Measurements from ENCODE around the gene GOLGA7B.

Gene GOLGA7B

DNA sequence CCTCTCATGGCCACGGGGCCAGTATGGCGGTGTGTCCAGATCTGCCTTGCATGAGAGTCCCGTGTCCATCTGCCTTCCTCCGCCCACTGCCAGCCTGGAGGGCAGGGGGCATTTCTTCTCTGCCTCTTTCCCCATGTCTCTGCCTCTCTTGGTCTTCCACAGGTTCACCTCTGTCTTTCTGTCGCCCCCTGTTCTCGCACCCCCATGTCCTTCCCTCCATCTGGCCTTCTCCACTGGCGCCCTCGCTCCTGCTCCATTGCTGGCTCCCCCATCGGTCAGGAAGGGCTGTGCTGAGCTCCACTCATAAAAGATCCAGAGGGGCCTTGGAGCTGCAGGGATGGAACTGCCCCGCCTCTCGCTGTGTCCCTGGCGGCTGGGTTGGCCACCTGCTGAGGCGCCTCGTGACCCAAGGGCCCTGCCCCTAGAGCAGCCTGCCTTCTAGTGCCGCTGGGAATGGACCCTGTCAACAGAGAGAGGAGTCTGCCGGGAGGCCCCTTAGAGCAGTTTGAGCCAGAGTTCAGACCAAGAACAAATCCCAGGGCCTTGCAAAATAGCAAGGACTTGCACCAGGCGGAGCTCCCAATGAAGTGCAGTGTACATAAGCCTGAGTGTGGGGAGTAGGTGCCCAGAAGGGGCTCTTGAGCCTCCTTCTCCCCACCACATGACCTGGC lies 42.0 kb downstream of the GOLGA7B start:
- H2AK5ac ChIP-seq (ENCODE audit: low read depth, low read length) = peak overlapping the region; percentile 18
- no peak overlapping the region for H3K27ac ChIP-seq (replicated peaks; ENCODE audit: low read length)
- no peak overlapping the region for H2BK12ac ChIP-seq (ENCODE audit: low read length)
- H3K4me2 ChIP-seq (ENCODE audit: insufficient read depth, low read length, poor library complexity, severe bottlenecking) = no peak overlapping the region
- H3K36me3 ChIP-seq (replicated peaks in 1 of 2; ENCODE audit: control insufficient read depth in 2 of 2, insufficient read depth in 2 of 2, low read length in 2 of 2) = no peaks in the 10 kb centered on the region
- H3K14ac ChIP-seq (ENCODE audit: low read length) = no peak overlapping the region
- no peak overlapping the region for H3K4ac ChIP-seq (ENCODE audit: low read length)
- no peak overlapping the region for H2AFZ ChIP-seq (ENCODE audit: low read length)
- peak overlapping the region; percentile 31 for H3K18ac ChIP-seq (ENCODE audit: low read length)
- H3K4me3 ChIP-seq (ENCODE audit: low read length in 2 of 2) = no peak overlapping the region
- no peak overlapping the region for H4K91ac ChIP-seq (ENCODE audit: low read depth, low read length, poor library complexity)
- H2BK120ac ChIP-seq (ENCODE audit: low read depth, low read length) = no peak overlapping the region
- no CpG with 5 or more reads among the region's 17 CpGs for WGBS, 2 donors (ENCODE audit: extremely low coverage in 2 of 2, insufficient read length in 2 of 2, insufficient replicate concordance in 1 of 2)
- peaks cover 5 to 22% of the 10 kb centered on the region in 2 donors for H3K4me1 ChIP-seq (ENCODE audit: control insufficient read depth in 2 of 2, insufficient read depth in 1 of 2, low read depth in 1 of 2, low read length in 2 of 2)
- H2BK5ac ChIP-seq (ENCODE audit: low read length) = no peak overlapping the region
- H3K27me3 ChIP-seq (ENCODE audit: control insufficient read depth in 3 of 3, insufficient read depth in 3 of 3, low read depth in 1 of 3, low read length in 3 of 3) = peaks cover 0 to 18% (median 3%) of the 10 kb centered on the region in 3 experiments
- H4K8ac ChIP-seq (ENCODE audit: low read depth, low read length) = no peak overlapping the region
- peaks cover 0 to 3% of the 10 kb centered on the region in 2 donors for H3K9me3 ChIP-seq (replicated peaks in 1 of 2; ENCODE audit: control insufficient read depth in 2 of 2, insufficient read depth in 1 of 2, low read depth in 1 of 2, low read length in 2 of 2)
- no peak overlapping the region for H2BK15ac ChIP-seq (ENCODE audit: low read length)
- no peaks in the 10 kb centered on the region for H3K79me1 ChIP-seq (ENCODE audit: low read depth, low read length)
- no peak for DNase-seq (ENCODE audit: low spot score)
- H3K23ac ChIP-seq (ENCODE audit: low read depth, low read length, poor library complexity) = no peak overlapping the region
- H3K9ac ChIP-seq (ENCODE audit: low read depth, low read length, poor library complexity) = no peak overlapping the region

DNA sequence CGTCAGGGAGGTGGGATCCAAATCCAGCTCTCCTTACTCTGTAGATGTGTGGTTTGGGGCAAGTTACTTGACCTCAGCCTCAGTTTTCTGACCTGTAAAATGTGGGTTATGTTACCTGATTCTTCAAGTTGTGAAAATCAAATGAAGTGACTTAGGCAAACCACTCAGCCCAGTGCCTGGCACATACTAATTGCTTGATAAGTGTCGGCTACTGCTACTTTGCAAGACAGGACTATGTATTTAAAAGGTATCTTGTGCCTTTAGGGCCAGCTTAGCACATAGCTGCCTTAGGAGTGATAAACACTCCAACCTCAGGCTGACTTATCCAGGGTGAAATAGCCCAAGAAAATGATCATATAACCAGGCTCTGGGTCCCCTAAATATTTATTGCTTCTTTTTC lies 42.9 kb downstream of the GOLGA7B start:
- H2BK12ac ChIP-seq (ENCODE audit: low read length) = peak overlapping the region; percentile 47
- no peak overlapping the region for H3K27ac ChIP-seq (replicated peaks; ENCODE audit: low read length)
- no peak overlapping the region for H4K8ac ChIP-seq (ENCODE audit: low read depth, low read length)
- peak overlapping the region; percentile 18 for H2AK5ac ChIP-seq (ENCODE audit: low read depth, low read length)
- no peak overlapping the region for H2BK5ac ChIP-seq (ENCODE audit: low read length)
- H3K4me1 ChIP-seq (ENCODE audit: control insufficient read depth in 2 of 2, insufficient read depth in 1 of 2, low read depth in 1 of 2, low read length in 2 of 2) = peaks cover 5 to 22% of the 10 kb centered on the region in 2 donors
- H3K4me3 ChIP-seq (ENCODE audit: low read length in 2 of 2) = no peak overlapping the region
- H3K36me3 ChIP-seq (replicated peaks in 1 of 2; ENCODE audit: control insufficient read depth in 2 of 2, insufficient read depth in 2 of 2, low read length in 2 of 2) = no peaks in the 10 kb centered on the region
- H3K27me3 ChIP-seq (ENCODE audit: control insufficient read depth in 3 of 3, insufficient read depth in 3 of 3, low read depth in 1 of 3, low read length in 3 of 3) = peaks cover 0 to 22% (median 3%) of the 10 kb centered on the region in 3 experiments
- H3K23ac ChIP-seq (ENCODE audit: low read depth, low read length, poor library complexity) = no peak overlapping the region
- peak overlapping the region; percentile 9 for H3K14ac ChIP-seq (ENCODE audit: low read length)
- H3K9ac ChIP-seq (ENCODE audit: low read depth, low read length, poor library complexity) = no peak overlapping the region
- no CpG with 5 or more reads among the region's 2 CpGs for WGBS, 2 donors (ENCODE audit: extremely low coverage in 2 of 2, insufficient read length in 2 of 2, insufficient replicate concordance in 1 of 2)
- no peak overlapping the region for H2BK15ac ChIP-seq (ENCODE audit: low read length)
- no peak overlapping the region for H3K4ac ChIP-seq (ENCODE audit: low read length)
- no peak overlapping the region for H2BK120ac ChIP-seq (ENCODE audit: low read depth, low read length)
- DNase-seq (ENCODE audit: low spot score) = no peak
- no peak overlapping the region for H3K4me2 ChIP-seq (ENCODE audit: insufficient read depth, low read length, poor library complexity, severe bottlenecking)
- peaks cover 0 to 3% of the 10 kb centered on the region in 2 donors for H3K9me3 ChIP-seq (replicated peaks in 1 of 2; ENCODE audit: control insufficient read depth in 2 of 2, insufficient read depth in 1 of 2, low read depth in 1 of 2, low read length in 2 of 2)
- no peak overlapping the region for H2AFZ ChIP-seq (ENCODE audit: low read length)
- no peak overlapping the region for H3K18ac ChIP-seq (ENCODE audit: low read length)
- no peak overlapping the region for H4K91ac ChIP-seq (ENCODE audit: low read depth, low read length, poor library complexity)
- H3K79me1 ChIP-seq (ENCODE audit: low read depth, low read length) = no peaks in the 10 kb centered on the region

DNA sequence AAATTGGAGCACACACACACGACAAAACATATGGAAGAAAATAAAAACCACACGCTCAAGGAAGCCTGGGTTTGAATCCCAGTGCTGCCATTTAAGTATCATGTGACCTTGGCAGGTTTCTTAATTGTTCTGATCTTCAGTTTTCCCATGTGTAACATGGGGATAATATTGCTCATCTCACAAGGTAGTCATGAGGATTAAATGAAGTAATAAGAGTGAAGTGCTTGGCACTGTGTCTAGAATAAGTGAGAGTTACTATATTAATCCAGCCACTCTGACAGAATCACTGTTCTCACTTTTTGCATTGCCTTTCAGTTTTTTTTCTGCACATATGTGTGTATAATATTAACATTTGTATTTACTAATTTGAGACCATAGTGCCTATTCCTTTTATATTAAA lies 43.3 kb downstream of the GOLGA7B start:
- WGBS, 2 donors (ENCODE audit: extremely low coverage in 2 of 2, insufficient read length in 2 of 2, insufficient replicate concordance in 1 of 2) = no CpG with 5 or more reads among the region's 2 CpGs
- H3K4me2 ChIP-seq (ENCODE audit: insufficient read depth, low read length, poor library complexity, severe bottlenecking) = no peak overlapping the region
- H2BK12ac ChIP-seq (ENCODE audit: low read length) = no peak overlapping the region
- H2AFZ ChIP-seq (ENCODE audit: low read length) = no peak overlapping the region
- peaks cover 0 to 3% of the 10 kb centered on the region in 2 donors for H3K9me3 ChIP-seq (replicated peaks in 1 of 2; ENCODE audit: control insufficient read depth in 2 of 2, insufficient read depth in 1 of 2, low read depth in 1 of 2, low read length in 2 of 2)
- no peak overlapping the region for H2BK120ac ChIP-seq (ENCODE audit: low read depth, low read length)
- H3K27ac ChIP-seq (replicated peaks; ENCODE audit: low read length) = no peak overlapping the region
- no peak overlapping the region for H3K4ac ChIP-seq (ENCODE audit: low read length)
- H3K23ac ChIP-seq (ENCODE audit: low read depth, low read length, poor library complexity) = no peak overlapping the region
- H3K9ac ChIP-seq (ENCODE audit: low read depth, low read length, poor library complexity) = no peak overlapping the region
- DNase-seq (ENCODE audit: low spot score) = no peak
- H3K18ac ChIP-seq (ENCODE audit: low read length) = no peak overlapping the region
- no peak overlapping the region for H3K14ac ChIP-seq (ENCODE audit: low read length)
- peaks cover 0 to 19% (median 3%) of the 10 kb centered on the region in 3 experiments for H3K27me3 ChIP-seq (ENCODE audit: control insufficient read depth in 3 of 3, insufficient read depth in 3 of 3, low read depth in 1 of 3, low read length in 3 of 3)
- H2AK5ac ChIP-seq (ENCODE audit: low read depth, low read length) = no peak overlapping the region
- H4K91ac ChIP-seq (ENCODE audit: low read depth, low read length, poor library complexity) = no peak overlapping the region
- H3K4me1 ChIP-seq (ENCODE audit: control insufficient read depth in 2 of 2, insufficient read depth in 1 of 2, low read depth in 1 of 2, low read length in 2 of 2) = peaks cover 5 to 22% of the 10 kb centered on the region in 2 donors
- H3K79me1 ChIP-seq (ENCODE audit: low read depth, low read length) = no peaks in the 10 kb centered on the region
- H3K4me3 ChIP-seq (ENCODE audit: low read length in 2 of 2) = no peak overlapping the region
- H2BK15ac ChIP-seq (ENCODE audit: low read length) = no peak overlapping the region
- no peaks in the 10 kb centered on the region for H3K36me3 ChIP-seq (replicated peaks in 1 of 2; ENCODE audit: control insufficient read depth in 2 of 2, insufficient read depth in 2 of 2, low read length in 2 of 2)
- no peak overlapping the region for H2BK5ac ChIP-seq (ENCODE audit: low read length)
- H4K8ac ChIP-seq (ENCODE audit: low read depth, low read length) = no peak overlapping the region

DNA sequence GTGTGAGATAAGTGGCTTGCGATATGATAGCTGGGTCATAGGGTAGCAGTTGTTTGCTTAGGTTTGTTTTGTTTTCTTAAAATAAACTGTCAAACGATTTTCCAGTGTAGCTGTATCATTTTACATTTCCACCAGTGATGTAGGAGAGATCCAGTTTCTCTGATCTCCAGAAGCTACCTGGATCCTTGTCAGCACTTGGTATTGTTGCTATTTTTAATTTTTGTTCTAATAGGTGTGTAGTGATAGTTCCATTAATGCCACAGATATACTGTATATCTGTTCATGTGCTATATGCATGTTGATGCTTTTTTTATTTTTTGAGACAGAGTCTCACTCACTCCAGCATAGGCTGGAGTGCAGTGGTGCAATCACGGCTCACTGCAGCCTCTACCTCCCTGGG lies 44.4 kb downstream of the GOLGA7B start:
- H3K79me1 ChIP-seq (ENCODE audit: low read depth, low read length) = no peaks in the 10 kb centered on the region
- WGBS, 2 donors (ENCODE audit: extremely low coverage in 2 of 2, insufficient read length in 2 of 2, insufficient replicate concordance in 1 of 2) = no CpG with 5 or more reads among the region's 3 CpGs

More for the DNA sequence above, 44.4 kb downstream of the GOLGA7B start:
- H2BK120ac ChIP-seq (ENCODE audit: low read depth, low read length) = no peak overlapping the region
- no peak overlapping the region for H2AFZ ChIP-seq (ENCODE audit: low read length)
- H3K27me3 ChIP-seq (ENCODE audit: control insufficient read depth in 3 of 3, insufficient read depth in 3 of 3, low read depth in 1 of 3, low read length in 3 of 3) = peaks cover 0 to 25% (median 3%) of the 10 kb centered on the region in 3 experiments
- H3K4ac ChIP-seq (ENCODE audit: low read length) = no peak overlapping the region
- no peak overlapping the region for H3K23ac ChIP-seq (ENCODE audit: low read depth, low read length, poor library complexity)
- H3K18ac ChIP-seq (ENCODE audit: low read length) = no peak overlapping the region
- H3K4me1 ChIP-seq (ENCODE audit: control insufficient read depth in 2 of 2, insufficient read depth in 1 of 2, low read depth in 1 of 2, low read length in 2 of 2) = peaks cover 5 to 18% of the 10 kb centered on the region in 2 donors
- no peak overlapping the region for H2BK15ac ChIP-seq (ENCODE audit: low read length)
- H3K27ac ChIP-seq (replicated peaks; ENCODE audit: low read length) = no peak overlapping the region
- DNase-seq (ENCODE audit: low spot score) = no peak
- H2AK5ac ChIP-seq (ENCODE audit: low read depth, low read length) = no peak overlapping the region
- no peak overlapping the region for H2BK5ac ChIP-seq (ENCODE audit: low read length)
- H3K36me3 ChIP-seq (replicated peaks in 1 of 2; ENCODE audit: control insufficient read depth in 2 of 2, insufficient read depth in 2 of 2, low read length in 2 of 2) = no peaks in the 10 kb centered on the region
- no peak overlapping the region for H3K4me2 ChIP-seq (ENCODE audit: insufficient read depth, low read length, poor library complexity, severe bottlenecking)
- H4K91ac ChIP-seq (ENCODE audit: low read depth, low read length, poor library complexity) = no peak overlapping the region
- no peak overlapping the region for H3K9ac ChIP-seq (ENCODE audit: low read depth, low read length, poor library complexity)
- H3K14ac ChIP-seq (ENCODE audit: low read length) = no peak overlapping the region
- peaks cover 0 to 3% of the 10 kb centered on the region in 2 donors for H3K9me3 ChIP-seq (replicated peaks in 1 of 2; ENCODE audit: control insufficient read depth in 2 of 2, insufficient read depth in 1 of 2, low read depth in 1 of 2, low read length in 2 of 2)
- no peak overlapping the region for H3K4me3 ChIP-seq (ENCODE audit: low read length in 2 of 2)
- H2BK12ac ChIP-seq (ENCODE audit: low read length) = no peak overlapping the region
- H4K8ac ChIP-seq (ENCODE audit: low read depth, low read length) = no peak overlapping the region

All from neuronal stem cell (in vitro differentiated cells).